Measurements from ENCODE around the gene RPAIN. TPM values are rescaled to one million over a fixed set of nuclear protein-coding genes. Genes with fewer than 3 reads are reported as not detected.

The RPAIN gene
- total and polyA plus RNA-seq, 4 donors: 10.9 to 37.0 (median 27.8) TPM

GRCh38 chr17:5408186-5408585 is 11.8 kb upstream of the RPAIN start:
- Histone ChIP-seq H3K4me1 (ENCODE audit: control insufficient read depth in 4 of 4, insufficient read depth in 4 of 4, low read length in 3 of 4) (peaks cover 11 to 40% (median 38%) of the 10 kb centered on the region in 4 donors), H3K27me3 (ENCODE audit: control insufficient read depth in 4 of 4, insufficient read depth in 4 of 4, low read length in 3 of 4) (no peaks in the 10 kb centered on the region), H3K27ac (ENCODE audit: low read depth in 1 of 2, low read length in 2 of 2) (no peak overlapping the region), H3K36me3 (ENCODE audit: control insufficient read depth in 4 of 4, insufficient read depth in 3 of 4, low read depth in 1 of 4, low read length in 3 of 4) (peaks cover 5 to 56% (median 41%) of the 10 kb centered on the region in 4 donors), H3K9me3 (ENCODE audit: control insufficient read depth in 4 of 4, low read length in 3 of 4) (no peaks in the 10 kb centered on the region), H3K9ac (ENCODE audit: low read depth in 1 of 2, low read length in 2 of 2) (no peak overlapping the region), H3K4me3 (ENCODE audit: low read depth in 1 of 3, low read length in 3 of 3) (no peak overlapping the region)
- TF ChIP-seq NR2F2 (IDR thresholded peaks at IDR 0.05): no peak
- TF ChIP-seq GABPA (IDR thresholded peaks at IDR 0.05 in 1 of 2, conservative IDR thresholded peaks at IDR 0.05 in 1 of 2): no peak
- TF ChIP-seq CTCF (IDR thresholded peaks at IDR 0.05; ENCODE audit: low read depth, low read length, missing input control): no peak
- TF ChIP-seq SP1 (IDR thresholded peaks at IDR 0.05): no peak
- TF ChIP-seq, protein P1, sequence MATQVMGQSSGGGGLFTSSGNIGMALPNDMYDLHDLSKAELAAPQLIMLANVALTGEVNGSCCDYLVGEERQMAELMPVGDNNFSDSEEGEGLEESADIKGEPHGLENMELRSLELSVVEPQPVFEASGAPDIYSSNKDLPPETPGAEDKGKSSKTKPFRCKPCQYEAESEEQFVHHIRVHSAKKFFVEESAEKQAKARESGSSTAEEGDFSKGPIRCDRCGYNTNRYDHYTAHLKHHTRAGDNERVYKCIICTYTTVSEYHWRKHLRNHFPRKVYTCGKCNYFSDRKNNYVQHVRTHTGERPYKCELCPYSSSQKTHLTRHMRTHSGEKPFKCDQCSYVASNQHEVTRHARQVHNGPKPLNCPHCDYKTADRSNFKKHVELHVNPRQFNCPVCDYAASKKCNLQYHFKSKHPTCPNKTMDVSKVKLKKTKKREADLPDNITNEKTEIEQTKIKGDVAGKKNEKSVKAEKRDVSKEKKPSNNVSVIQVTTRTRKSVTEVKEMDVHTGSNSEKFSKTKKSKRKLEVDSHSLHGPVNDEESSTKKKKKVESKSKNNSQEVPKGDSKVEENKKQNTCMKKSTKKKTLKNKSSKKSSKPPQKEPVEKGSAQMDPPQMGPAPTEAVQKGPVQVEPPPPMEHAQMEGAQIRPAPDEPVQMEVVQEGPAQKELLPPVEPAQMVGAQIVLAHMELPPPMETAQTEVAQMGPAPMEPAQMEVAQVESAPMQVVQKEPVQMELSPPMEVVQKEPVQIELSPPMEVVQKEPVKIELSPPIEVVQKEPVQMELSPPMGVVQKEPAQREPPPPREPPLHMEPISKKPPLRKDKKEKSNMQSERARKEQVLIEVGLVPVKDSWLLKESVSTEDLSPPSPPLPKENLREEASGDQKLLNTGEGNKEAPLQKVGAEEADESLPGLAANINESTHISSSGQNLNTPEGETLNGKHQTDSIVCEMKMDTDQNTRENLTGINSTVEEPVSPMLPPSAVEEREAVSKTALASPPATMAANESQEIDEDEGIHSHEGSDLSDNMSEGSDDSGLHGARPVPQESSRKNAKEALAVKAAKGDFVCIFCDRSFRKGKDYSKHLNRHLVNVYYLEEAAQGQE (IDR thresholded peaks at IDR 0.05): no peak
- TF ChIP-seq TAF1 (conservative IDR thresholded peaks at IDR 0.05): no peak
- no peak for TF ChIP-seq EGR1 (IDR thresholded peaks at IDR 0.05; ENCODE audit: low read depth in 2 of 2)
- WGBS: 94% methylated on average over 5 of the region's 5 CpGs
- DNase-seq (ENCODE audit: low spot score): no peak

GRCh38 chr17:5410594-5411272 is 9.2 kb upstream of the RPAIN start:
- no peak for DNase-seq (ENCODE audit: low spot score)
- no peak overlapping the region for H3K4me3 ChIP-seq (ENCODE audit: low read depth in 1 of 3, low read length in 3 of 3)
- H3K27ac ChIP-seq (ENCODE audit: low read depth in 1 of 2, low read length in 2 of 2): no peak overlapping the region
- H3K9me3 ChIP-seq (ENCODE audit: control insufficient read depth in 4 of 4, low read length in 3 of 4): no peaks in the 10 kb centered on the region
- 94% methylated on average over 7 of the region's 7 CpGs for WGBS
- H3K27me3 ChIP-seq (ENCODE audit: control insufficient read depth in 4 of 4, insufficient read depth in 4 of 4, low read length in 3 of 4): no peaks in the 10 kb centered on the region
- H3K4me1 ChIP-seq (ENCODE audit: control insufficient read depth in 4 of 4, insufficient read depth in 4 of 4, low read length in 3 of 4): peaks cover 15 to 43% (median 35%) of the 10 kb centered on the region in 4 donors
- TF ChIP-seq RAD21 (IDR thresholded peaks at IDR 0.05): no peak
- no peak for TF ChIP-seq HNF4A (conservative IDR thresholded peaks at IDR 0.05)
- TF ChIP-seq, protein P2, sequence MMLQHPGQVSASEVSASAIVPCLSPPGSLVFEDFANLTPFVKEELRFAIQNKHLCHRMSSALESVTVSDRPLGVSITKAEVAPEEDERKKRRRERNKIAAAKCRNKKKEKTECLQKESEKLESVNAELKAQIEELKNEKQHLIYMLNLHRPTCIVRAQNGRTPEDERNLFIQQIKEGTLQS (IDR thresholded peaks at IDR 0.05): no peak
- TF ChIP-seq RXRA (IDR thresholded peaks at IDR 0.05): no peak
- no peak for TF ChIP-seq SP1 (IDR thresholded peaks at IDR 0.05)
- no peak for TF ChIP-seq HNF4G (IDR thresholded peaks at IDR 0.05)
- no peak for TF ChIP-seq FOXA2 (IDR thresholded peaks at IDR 0.05)
- TF ChIP-seq, protein P1 (IDR thresholded peaks at IDR 0.05): no peak
- H3K9ac ChIP-seq (ENCODE audit: low read depth in 1 of 2, low read length in 2 of 2): no peak overlapping the region
- peaks cover 5 to 51% (median 40%) of the 10 kb centered on the region in 4 donors for H3K36me3 ChIP-seq (ENCODE audit: control insufficient read depth in 4 of 4, insufficient read depth in 3 of 4, low read depth in 1 of 4, low read length in 3 of 4)
